GM12865 (cell line): ENCODE data around the gene MYOF.

Experiments
- DNase-seq: peaks from one replicate; pipeline ENCODE4 v3.0.0; 2010; ENCODE audit warnings: low read depth
- H3K4me3 ChIP-seq: 2 replicates; pipeline ENCODE4 v1.5.1; 2011; ENCODE audit warnings: mild to moderate bottlenecking, low read depth, low read length, control low read depth
- CTCF ChIP-seq: IDR thresholded peaks from 2 replicates; pipeline ENCODE4 v1.5.1; 2011; ENCODE audit warnings: low read length, control low read depth, low read depth, inconsistent platforms; ENCODE audit not compliant: insufficient read depth; ENCODE audit errors: missing control alignments

Gene MYOF

DNA sequence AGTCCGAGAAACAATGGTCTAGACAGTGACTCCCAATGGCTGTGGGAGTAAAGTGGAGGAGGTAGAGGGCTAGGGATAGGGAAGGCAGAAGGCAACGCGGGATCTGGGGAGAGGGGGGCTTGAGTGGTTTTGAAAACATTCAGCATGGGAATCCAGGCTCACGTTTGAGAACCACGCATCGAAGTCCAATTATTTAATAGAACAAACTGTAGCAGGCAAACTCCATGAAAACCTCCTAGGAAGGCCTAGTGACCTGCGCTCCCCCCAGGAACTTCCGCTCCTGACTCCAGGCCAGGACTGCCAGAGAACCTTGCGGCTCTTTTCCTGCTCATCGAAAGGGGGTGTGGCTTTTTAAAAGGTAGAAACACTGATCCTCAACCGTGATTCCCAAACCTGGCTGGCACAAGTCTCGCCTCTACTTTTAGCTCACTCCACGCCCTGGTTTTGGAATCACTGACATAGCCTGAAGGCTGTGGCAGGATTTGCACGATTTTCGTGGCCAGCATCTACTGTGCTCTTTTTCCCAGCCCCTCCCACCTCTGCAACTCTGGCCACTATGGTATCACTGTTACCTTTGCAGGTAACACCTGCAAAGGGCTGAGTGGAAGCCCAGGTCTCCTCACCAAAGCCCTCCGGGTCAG lies 43.4 kb downstream of the MYOF start:
- H3K4me3 ChIP-seq: no peak overlapping the region
- no peak for DNase-seq
- TF ChIP-seq CTCF: no peak

GRCh38 chr10:93437946-93438612 lies 44.1 kb downstream of the MYOF start:
- no peak for TF ChIP-seq CTCF
- H3K4me3 ChIP-seq: no peak overlapping the region
- no peak for DNase-seq

DNA sequence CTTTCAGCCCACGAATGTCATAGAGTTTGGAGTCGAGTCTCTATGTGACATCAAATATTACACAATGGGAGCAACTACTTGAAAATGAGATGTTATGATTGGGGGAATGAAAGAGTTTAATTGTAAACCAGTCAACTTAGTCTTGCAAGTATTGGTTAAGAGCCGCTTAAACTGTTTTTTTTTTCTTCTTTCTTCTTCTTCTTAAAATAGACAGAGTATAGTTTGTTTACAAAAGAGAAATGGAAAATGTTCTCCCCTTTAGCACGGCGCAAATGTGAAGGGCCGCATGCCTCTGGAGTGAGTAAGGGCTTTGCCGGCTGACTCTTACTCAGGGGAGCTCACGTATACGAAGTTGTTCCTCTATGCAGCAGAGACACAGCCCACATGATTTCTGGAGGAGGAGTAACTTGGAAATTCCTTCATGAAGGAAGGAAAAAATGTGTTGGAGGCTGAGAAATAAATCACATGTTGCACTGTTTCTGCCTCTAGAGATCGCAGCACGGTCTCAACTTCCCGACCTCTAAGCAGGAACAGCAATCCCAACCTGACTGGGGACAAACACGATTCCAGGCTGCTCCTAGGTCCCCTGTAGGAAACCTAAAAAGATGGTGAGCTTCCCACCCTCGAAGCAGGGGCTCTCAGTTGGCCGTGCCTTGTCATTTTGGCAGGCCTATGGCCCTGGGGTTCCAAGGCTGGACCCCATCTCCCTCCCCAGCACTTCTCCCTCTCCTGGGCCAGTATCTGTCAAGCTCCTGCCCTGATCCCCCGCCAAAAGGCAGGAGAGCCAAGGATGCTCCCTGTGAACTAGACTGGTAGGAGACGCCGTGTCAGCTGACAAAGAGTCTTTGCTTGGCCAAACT lies 44.8 kb downstream of the MYOF start:
- no peak overlapping the region for H3K4me3 ChIP-seq
- TF ChIP-seq CTCF: no peak
- DNase-seq: no peak

DNA sequence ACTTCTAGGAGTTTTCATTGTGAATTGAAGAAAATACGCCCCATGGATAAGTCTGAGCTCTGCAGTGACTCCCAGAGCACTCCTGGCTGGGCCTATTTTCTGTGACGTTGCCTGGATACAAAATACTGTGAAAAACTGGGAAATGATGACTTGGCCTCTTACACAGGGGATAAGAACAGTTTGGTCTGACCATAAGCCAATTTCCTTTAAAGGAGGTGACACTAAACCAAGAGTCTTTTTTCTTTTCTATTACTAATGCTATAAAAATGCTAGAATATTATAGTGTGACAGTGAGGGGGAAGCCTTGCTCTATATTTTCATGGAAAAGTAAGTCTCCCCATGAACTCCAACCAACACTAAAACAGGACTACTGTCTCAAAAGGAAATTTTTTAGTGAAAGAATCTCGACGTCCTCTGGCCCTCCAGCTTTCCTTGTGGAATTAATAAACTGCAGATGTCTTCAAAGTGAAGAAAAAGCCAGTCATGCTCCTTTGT lies 45.5 kb downstream of the MYOF start:
- no peak for DNase-seq
- no peak overlapping the region for H3K4me3 ChIP-seq
- TF ChIP-seq CTCF: no peak

- DNase-seq: peak; percentile 33
- no peak overlapping the region for H3K4me3 ChIP-seq
- no peak for TF ChIP-seq CTCF
Measured at GRCh38 chr10:93435621-93436397, 46.3 kb downstream of the MYOF start.

GRCh38 chr10:93434991-93435491 lies 47.1 kb downstream of the MYOF start:
- TF ChIP-seq CTCF: no peak

More at GRCh38 chr10:93434991-93435491, 47.1 kb downstream of the MYOF start:
- H3K4me3 ChIP-seq: no peak overlapping the region
- DNase-seq: no peak
